Amygdala (tissue), 56 donors: ENCODE measurements around the gene PKNOX1.
"Not testable (repeated sequence)": the region's sequence is repeated elsewhere in the genome, so short reads cannot be mapped to it uniquely, and the experiment has no call there.

Experiments used
- DNase-seq, 56 donors: peaks; one replicate each; lab custom pipeline; 2025; lab: John Stamatoyannopoulos, UW

PKNOX1 gene

DNA sequence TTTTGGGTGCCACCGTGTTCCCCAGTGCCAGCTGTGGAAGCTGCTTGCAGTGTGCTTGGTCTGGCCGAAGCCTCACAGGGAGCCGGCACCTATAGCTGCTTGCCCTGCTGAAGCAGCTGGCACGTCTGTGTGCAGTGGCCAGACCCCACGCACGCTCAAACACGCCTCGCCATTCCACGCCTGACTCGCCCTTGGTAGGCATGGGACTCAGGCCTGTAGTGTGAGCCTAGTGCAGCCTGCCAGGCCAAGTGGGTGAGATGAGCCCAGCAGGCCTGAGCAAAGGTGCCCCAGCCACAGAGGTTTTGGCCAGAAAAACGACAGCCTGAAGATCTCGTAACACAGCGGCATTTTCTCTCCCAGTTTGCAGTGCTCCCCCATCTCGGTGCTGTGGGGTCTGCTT, 68.9 kb downstream of the PKNOX1 start:
- DNase-seq: not testable (repeated sequence)

DNA sequence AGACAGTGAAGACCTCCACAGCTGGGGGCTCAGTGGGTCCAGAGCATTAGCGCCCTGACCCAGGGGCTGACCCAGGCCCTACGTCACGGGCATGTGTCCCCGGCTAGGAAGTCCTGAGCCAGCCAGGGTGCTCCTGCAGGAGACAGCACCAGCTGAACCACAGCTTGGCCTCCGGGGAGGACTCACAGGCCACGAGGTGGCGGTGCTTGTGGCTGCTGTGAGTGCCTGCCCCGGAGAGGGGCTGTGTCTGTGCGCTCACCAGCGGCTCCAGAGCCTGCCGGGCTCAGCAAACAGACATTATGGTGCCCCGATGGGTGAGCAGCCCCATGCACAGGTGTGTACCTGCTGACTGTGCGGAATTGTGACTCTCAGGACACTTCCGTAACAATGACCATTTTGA, 70.2 kb downstream of the PKNOX1 start:
- DNase-seq: not testable (repeated sequence)

DNA sequence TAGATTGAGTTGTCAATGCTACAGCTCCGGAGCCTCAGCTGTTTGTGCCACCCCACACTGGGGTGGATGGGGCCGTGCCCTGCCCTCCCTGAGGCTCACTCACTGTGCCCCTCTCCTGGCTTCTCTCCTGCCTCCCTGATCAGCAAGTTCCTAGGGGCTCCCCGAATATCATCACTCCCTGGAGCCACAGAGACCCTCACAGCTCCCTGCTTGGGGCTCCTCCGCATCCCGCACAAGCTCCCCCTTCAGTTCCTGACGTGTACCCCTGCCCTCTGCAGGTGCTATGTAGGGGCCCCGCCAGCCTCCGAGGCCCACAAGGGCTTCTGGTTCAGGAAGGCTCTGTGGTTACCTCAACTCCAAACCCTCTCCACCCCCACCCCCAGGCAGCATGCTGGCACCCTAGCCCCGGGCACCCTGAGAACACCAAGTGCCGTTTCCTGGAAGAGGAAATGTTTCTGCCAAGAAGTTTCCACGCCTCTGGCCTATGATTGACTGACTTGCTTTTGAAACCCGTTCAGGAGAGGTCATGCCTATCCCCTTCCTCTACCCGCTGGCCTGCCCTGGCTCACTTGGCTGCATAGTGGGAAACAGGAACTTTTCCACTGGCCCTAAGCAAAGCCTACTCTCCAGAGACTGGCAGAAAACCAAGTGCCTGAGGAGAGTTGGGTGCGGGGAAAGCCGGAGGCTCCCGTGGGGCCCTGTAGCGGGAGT, 71.0 kb downstream of the PKNOX1 start:
- not testable (repeated sequence) for DNase-seq

DNA sequence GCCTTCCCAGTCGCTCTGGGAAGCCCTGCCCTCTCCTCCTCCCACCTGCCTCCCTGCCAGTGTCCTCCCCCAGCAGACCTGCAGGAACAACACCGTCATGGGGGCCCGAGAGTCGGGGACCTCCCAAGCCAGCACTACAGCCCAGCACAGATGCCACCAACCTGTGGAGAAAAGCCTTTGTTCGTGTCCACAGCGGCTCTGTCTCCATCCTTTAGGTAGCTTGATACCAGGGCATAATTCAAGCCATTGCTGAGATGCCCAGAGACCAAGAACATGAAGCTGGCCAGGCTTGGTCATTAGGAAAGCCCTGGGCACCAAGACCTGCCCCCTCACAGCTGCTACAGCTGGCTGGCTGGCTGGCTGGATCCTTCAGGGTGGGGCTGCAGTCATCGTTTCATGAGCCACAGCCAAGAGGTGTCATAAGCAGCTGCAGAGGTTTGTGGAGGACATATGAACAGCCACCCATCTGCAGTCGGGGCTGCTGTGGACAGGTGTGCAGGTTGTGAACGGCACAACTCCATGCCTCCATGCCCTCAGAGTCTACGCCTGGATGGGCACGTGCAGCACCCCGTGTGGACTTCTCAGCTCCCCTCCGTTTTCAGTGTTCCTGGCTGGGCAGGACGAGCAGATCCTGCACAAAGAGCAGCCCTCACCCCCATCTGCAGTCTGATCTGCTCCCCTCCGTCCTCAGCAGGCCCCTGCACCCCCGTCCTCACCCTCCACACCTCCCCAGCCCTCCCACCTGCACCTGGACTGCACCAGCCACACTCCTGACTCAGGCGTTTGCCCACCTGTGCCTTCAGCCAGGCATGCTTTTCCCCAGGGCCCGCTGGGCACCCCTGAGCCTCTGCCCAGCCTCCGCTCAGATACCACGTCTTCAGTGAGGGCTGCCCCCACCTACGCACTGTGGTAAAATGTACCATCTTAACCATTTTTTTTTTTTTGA, 71.8 kb downstream of the PKNOX1 start:
- not testable (repeated sequence) for DNase-seq

DNA sequence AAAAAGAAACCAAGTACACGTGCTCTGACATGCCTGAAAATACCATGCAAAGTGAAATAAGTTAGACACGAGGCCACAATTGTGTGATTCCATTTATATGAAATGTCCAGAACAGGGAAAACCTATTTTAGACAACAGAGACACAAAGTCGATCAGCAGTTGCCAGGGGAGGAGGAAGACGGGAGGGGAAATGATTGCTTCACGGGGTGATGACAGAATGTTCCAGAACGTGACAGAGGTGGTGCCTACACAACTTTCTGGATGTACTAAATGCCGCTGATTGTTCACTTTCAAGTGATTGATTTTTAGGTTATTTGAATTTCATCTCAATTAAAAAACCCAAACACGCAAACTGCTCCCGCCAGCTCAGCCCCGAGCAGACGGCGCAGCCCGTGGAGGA, 78.8 kb downstream of the PKNOX1 start:
- DNase-seq: not testable (repeated sequence)

DNA sequence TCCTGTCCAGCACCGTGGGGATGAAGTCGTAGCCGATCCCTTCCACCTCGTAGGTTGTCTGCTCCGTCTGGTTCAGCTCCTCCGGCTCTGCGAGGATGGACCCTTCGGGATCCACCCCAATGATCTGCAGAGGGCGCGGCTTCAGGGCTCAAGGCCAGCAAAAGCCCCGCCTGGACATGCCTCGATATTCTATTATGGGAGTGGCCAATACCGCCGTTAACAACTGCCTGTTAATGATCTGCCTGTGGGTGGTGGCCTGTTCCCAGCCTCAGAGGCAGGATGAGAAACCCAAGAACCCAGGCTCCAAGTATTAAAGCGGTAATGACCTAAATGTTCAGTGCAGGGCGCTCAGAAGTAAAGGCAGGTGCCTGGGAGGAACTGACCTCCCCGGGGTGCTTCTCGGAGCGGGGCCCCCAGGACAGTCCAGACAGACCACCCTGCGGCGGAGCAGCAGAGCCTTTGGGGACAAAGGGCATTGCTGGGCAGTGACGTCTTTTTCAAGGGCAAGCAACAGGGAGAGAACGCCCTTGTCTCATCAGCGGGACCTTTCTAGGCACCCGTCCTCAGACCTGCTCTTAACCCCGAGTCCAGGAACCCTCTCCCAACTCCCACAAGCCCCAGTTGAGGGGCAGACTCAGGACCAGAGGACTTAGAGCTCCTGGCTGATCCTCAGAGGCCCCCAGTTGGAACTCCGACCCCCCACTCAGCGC, 88.7 kb downstream of the PKNOX1 start:
- DNase-seq: not testable (repeated sequence)

DNA sequence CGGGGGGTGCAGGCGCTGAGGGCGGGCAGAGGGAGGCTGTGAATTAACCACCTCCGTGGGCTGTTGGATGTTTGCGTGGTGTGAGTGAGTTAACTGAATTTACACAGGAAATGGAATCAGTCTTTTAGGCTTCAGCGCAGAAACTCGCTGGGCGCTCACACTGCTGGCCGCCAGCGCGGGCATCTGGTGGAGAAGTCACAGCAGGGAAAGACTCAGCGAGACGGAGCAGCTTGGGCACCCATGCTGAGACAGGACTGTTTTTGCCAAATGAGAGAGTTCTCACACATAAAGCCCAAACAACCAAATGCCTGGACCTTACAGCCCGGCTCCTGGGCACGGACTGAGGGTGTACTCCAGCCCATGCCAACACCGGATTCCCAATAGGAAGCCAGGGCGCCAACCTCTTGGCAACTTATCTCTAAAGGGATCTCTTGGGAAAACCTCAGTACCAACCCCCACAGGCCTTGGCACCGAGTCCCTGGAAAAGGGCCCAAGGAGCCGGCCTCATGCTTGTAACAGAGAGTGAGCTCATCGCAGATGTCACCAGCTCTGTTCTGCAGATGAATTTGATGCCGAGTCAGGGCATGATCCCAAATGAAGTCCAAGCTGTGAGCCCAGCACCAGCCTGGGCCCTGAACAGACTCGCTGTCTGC, 90.0 kb downstream of the PKNOX1 start:
- not testable (repeated sequence) for DNase-seq

DNA sequence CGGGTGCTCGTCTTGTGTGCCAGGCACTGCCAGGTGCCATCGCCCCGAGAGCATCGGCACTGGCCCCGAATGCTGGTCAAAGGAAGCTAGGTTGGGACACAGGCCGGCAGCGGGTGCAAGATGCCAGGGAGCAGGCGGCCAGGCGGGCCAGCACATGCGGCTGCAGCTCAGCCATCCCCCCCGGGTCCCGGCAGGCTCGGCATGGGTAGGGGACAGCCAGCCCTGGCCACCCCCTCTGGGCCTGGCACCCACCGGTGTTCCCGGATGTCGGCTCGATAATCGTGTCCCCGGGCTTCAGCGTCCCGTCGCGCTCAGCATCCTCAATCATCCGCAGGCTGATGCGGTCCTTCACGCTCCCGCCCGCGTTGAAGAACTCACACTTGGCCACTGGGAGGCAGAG, 91.6 kb downstream of the PKNOX1 start:
- DNase-seq: not testable (repeated sequence)

DNA sequence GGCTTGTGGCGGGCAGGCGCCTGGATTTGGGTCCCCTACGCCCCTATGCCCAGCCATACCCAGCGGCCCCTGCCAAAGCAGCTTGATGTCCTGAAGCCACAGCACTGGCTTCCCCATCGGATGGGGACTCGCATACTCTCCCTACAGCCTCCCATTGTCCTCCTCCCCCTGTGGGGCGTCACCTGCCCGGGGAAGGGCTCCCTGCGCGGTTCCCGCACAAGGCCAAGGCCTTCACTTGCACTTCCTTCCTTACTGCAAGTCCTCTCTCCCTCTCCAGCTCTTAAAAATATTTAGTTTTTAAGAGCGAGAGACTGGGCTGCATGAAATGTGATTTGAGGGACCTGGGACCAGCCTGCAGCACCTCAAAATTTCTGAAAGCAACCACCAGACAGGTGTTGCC, 92.3 kb downstream of the PKNOX1 start:
- DNase-seq: not testable (repeated sequence)

DNA sequence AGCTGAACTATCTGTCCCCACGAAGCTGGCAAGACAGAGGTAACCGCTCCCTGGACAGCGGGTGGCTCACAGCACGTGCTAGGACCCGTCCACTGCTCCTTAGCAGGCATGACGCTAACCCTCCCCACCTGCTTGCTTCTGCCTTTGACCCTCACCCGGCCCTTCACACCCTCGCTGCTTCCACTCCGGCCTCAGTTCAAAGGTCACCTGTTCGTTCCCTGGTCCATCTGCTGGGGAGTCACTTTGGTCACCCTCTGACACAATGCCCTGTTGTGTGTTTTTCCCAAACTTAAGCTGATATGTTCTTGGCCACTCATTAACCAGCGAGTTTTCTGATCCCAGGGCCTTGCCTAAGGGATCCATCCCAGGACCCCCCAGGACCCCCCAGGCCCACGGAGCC, 93.7 kb downstream of the PKNOX1 start:
- DNase-seq: not testable (repeated sequence)

DNA sequence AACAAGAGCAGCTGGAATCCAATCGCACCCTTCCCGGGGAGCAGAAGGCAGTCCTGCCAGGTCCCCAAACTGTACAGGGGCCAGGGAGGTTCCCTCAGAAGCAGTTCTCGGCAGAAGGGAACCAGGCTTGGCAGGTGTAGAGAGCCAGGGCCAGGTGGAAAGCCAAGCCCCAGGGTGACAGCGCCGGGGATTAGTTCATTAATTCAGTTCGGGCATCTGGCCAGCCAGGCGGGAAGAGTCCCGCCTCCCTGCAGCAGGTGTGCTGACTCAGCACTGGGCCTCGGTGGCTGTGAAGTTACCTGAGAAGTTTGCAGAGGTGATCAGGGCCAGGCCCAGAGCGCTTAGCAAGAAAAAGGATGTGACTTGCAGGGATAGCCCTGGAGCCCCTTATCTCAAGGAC, 95.3 kb downstream of the PKNOX1 start:
- DNase-seq: not testable (repeated sequence)

DNA sequence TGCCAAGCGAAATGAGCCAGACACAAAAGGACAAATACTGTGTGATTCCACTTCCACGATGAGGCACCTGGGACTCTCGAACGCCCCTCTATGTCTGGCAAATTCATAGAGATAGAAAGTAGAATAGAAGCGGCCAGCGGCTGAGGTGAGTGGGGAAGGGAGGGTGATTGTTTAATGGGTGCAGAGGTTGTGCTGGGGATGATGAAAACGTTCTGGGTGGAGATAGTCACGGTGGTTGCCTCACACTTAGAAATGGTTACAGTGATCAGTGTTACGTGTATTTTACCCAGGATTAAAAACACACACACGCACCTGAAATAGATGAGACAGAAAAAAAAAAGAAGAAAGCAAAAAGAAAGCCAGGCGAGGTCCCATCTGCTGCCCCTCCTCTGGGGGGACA, 98.4 kb downstream of the PKNOX1 start:
- not testable (repeated sequence) for DNase-seq

DNA sequence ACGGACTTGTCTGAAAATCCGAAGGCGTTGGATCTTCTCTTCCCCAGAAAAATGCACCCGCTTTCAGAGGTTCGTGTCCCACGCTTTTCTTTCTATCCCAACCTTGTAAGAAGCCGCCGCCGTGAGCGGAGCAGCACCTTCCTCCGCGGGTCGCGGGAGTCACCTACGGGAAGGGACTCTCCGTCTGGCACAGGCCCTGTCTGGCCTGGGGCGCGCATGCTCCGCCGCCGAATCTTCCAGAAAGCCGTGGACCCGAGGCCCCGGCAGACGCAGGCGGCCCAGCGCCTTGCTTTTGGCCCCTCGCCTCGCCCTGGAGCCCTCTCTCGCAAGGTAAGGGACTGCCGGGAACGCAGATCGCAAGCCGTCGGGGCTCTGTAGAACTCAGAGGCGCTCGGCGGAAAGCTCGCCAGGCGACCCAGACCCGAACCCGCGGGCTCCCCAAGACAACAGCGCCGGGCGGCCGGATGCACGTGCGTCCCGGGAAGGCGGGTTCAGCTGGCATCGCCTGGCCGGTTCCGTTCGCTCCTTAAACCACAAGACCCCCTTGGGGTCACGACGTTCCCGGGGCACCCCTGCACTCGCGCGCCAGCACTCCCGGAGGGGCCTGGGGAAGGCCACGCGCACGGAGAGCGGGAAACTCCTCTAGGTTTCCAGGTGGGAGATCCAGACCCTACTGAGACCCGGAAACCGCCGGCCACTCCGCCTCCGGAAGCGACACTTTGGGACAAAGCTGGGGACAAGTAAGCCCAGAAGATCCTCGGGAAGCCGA, 100.2 kb downstream of the PKNOX1 start:
- DNase-seq: not testable (repeated sequence)

DNA sequence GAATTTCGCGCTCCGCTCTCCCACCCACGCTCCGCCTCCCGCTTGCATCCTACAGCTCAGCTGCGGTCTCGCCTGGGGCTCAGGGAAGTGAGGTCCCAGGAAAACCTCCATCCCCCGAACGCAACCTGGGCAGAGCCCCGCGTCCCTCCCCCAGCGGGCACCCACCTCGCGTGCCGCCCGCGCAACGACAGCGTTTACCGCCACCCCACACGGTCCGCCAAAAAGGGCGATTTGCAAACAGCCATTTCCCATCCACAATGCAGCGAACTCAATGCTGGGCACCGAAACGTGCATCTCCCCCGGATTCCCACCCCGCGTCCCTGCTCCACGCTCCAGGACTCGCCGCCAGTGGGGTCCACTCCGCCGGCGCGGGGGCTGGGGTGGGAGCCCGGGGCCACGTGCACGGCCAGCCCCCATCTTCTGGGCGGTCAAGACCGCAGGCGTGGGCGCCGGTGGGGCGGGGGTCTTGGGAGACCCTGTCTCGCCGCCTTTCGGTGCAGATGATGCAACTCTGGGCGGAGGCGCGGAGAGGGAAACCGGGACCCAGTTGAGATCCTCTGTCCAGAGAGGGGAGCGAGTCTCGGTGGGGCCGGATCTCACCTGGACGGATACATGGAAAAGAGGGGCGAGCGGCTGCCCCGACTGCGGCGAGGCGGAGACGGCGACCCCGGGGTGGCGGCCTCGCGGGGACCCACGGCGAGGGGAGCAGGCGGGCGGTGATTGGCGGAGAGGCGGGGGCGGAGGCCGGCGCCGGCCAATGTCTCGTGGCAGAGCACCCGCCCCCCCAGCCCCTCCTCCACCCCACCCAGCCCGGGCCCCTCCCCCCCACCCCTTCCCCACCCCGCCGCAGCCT, 101.0 kb downstream of the PKNOX1 start, which contains the start of gene CBS:
CBS (minus strand) TSS at position 666 of the 853 bp plus-strand sequence. CDS start 3,642 bp downstream, outside the sequence.
- DNase-seq: not testable (repeated sequence)

DNA sequence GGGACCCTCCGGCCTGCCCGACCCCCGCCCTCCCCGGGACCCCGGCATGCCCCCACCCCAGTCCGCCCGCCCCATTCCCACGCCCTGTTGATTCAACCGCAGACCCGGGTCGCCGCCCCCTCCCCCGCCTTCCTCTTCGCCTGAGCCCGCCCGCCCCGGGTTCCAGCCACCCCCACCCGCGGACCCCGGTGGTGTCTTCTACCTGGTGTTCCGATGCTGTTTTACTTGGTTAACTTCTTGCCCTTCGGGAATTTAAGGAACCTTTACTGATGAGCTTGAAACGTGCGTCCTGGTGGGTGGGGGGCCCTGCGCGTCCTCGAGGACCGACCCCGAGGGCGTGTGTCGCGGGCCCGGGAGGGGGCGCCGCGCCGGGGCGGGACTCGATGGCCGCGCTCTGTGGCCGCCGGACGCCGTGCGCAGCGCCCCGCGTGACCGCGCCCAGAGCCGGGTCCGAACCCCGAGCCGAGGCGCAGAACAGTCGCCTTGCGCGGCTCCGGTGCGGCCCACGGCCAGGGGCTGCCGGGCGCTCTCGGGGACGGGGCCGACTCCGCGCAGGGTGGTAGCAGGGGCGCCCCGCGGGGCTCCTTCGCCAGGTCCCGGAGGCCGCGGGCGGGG, 101.8 kb downstream of the PKNOX1 start:
- not testable (repeated sequence) for DNase-seq

DNA sequence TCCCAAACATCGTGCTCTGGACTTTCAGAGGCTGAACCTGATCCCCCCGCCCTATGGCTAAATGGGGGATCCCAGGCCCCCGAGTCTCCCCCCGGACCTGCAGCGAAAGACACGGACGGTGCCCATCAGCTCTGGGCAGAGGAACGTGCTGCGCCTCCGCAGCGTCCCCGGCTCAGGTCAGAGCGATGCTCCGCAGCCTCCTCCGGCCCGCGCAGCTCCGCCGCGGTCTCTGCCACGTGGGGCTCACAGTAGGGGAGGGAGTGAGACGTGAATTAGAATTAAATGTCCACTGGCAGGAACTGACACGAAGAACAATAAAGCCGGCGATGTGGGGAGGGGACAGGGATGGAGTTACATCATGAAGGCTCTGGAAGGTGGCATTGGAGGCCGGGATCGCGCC, 102.3 kb downstream of the PKNOX1 start:
- DNase-seq: not testable (repeated sequence)

DNA sequence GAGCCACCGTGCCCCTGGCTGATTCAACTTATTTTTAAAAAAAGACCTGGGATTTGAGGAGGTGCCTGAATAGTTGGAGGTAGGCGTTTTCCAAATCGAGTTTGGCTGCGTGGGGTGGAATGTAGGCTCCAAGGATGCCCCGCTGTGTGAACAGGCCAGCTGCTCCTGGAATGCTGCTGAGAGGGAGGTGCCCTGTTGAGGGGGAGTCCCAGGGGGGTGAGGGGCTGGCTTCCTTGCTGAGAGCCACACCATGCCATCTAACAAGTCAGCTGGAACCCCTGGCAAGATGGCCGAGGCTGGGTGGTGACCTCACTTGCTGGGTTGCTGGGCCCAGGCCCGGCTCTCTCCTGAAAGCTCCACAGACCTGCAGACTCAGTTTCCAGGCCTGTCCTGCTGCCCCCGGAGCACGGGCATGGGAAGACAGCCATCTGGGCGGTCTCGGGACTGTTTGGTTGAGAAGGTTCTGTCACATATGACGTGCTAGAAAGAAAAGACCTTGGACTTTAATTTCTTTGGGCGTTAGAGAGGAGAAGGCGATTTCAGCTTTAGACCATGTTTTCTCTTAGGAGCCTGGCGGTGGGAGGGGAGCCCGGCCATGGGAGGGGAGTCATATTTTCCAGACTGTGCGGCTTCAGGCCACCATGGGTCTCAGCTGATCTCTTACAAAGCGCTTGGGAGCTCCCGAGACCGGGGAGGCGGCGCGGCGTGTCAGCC, 108.4 kb downstream of the PKNOX1 start:
- not testable (repeated sequence) for DNase-seq
